ENCODE measurements around the gene PTPRS.

Gene PTPRS

GRCh38 chr19:5355693-5356092, 15.1 kb upstream of the PTPRS start:
- H3K4me3 ChIP-seq (replicated peaks; ENCODE audit: low read depth, low read length): no peak overlapping the region
- DNase-seq (ENCODE audit: low read depth): no peak
- TF ChIP-seq CTCF (IDR thresholded peaks at IDR 0.05; ENCODE audit: low read length, missing control alignments): no peak

- no peak for TF ChIP-seq CTCF (IDR thresholded peaks at IDR 0.05; ENCODE audit: low read length, missing control alignments)
- no peak overlapping the region for H3K4me3 ChIP-seq (replicated peaks; ENCODE audit: low read depth, low read length)
- DNase-seq (ENCODE audit: low read depth): no peak
These were observed 14.5 kb upstream of the PTPRS start for GRCh38 chr19:5355076-5355475.

DNA sequence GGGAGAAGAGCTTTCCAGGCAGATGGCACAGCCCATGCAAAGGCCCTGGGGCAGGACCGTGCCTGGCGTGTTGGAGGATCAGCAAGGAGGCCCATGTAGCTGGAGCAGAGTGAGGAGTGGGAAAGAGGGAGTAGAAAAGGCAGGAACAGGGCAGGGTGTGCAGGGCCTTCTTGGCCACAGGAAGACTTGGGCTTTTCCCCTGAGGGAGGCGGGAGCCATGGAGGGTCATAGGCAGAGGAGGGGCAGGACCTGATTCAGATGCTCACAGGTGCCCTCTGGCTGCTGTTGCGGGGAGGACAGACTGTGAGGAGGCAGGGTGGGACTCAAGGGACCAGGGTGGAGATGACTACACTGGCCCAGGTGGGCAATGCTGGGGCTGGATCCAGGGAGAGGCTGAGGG, 13.8 kb upstream of the PTPRS start:
- no peak overlapping the region for H3K4me3 ChIP-seq (replicated peaks; ENCODE audit: low read depth, low read length)
- peak; percentile 39 for TF ChIP-seq CTCF (IDR thresholded peaks at IDR 0.05; ENCODE audit: low read length, missing control alignments)
- DNase-seq (ENCODE audit: low read depth): peak; percentile 11

- DNase-seq (ENCODE audit: low read depth): peak; percentile 13
- no peak overlapping the region for H3K4me3 ChIP-seq (replicated peaks; ENCODE audit: low read depth, low read length)
- TF ChIP-seq CTCF (IDR thresholded peaks at IDR 0.05; ENCODE audit: low read length, missing control alignments): no peak
These were observed 11.7 kb upstream of the PTPRS start for GRCh38 chr19:5352229-5352763.

DNA sequence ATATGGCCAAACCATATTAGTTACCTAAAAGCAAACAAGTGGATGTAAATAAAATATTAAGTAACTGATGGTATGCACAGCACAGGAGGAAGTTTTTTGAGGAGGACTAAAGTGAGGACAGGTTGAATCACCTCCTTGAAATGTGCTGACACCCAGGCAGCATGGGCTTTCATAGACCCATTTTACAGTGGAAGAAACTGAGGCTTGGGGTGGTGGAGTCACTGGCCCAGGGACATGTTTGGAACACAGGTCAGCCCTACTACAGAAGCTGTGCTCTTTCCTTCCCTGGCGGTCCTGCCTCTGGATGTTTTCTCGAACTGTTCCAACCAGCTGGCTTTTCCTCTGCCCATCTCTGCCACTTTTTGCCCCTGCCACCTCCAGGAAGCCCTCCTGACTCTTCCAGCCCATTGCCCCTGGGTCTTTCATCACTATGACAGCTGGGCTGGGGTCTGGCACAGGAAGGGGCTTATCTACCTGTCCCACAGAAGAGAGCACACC, 11.2 kb upstream of the PTPRS start:
- no peak overlapping the region for H3K4me3 ChIP-seq (replicated peaks; ENCODE audit: low read depth, low read length)
- no peak for DNase-seq (ENCODE audit: low read depth)
- TF ChIP-seq CTCF (IDR thresholded peaks at IDR 0.05; ENCODE audit: low read length, missing control alignments): no peak

GRCh38 chr19:5349041-5349440, 8.4 kb upstream of the PTPRS start:
- no peak for DNase-seq (ENCODE audit: low read depth)
- TF ChIP-seq CTCF (IDR thresholded peaks at IDR 0.05; ENCODE audit: low read length, missing control alignments): no peak
- no peak overlapping the region for H3K4me3 ChIP-seq (replicated peaks; ENCODE audit: low read depth, low read length)

DNA sequence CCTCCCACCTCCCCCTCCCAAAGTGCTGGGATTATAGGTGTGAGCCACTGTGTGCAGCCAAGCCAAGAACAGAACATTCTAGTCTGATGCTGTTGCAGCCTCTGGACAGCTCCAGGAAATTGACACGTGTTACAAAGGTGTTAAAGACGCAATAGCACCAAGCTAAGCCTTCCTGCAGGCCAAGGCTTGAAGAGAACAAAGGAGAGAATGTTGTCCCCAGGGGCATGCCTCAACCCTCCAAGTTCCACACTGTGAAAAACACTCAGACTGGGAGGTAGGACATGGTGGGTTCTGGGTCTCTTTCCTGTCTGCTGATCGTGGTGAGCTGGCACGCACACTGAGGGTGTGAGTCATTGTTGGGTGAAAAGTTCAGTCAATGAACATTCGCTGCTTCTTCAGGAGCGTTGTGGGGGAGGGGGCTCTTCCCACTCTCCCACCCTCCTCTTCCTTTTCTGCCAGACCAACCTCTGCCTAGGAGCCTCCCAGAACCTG, 5.3 kb upstream of the PTPRS start:
- no peak for TF ChIP-seq CTCF (IDR thresholded peaks at IDR 0.05; ENCODE audit: low read length, missing control alignments)
- DNase-seq (ENCODE audit: low read depth): peak; percentile 67
- H3K4me3 ChIP-seq (replicated peaks; ENCODE audit: low read depth, low read length): no peak overlapping the region
